HCT116 (cell line): Measurements from ENCODE around the gene MAP3K20. TPM values are rescaled to one million over a fixed set of nuclear protein-coding genes. Genes with fewer than 3 reads are reported as not detected.

Experiments used
- ATAC-seq: fragments of 200-7000 bp; cut with Tn5 transposase; 2 replicates; pipeline ENCODE4 v1.9.1; 2020; ENCODE audit warnings: mild to moderate bottlenecking, moderate library complexity
- BruUV-seq: library from RNA; stranded (reverse); fragments of 400-500 nt; replicated peaks from 2 replicates; lab custom pipeline; 2021; lab: Mats Ljungman, UMichigan
- CTCF ChIA-PET: fragments of 300-600 bp; sonication (Branson Sonifier 250); formaldehyde crosslinking; loops from one replicate; lab custom pipeline; 2021; ENCODE audit warnings: antibody characterized with exemption; lab: Charles Lee
- POLR2A ChIA-PET: fragments of 300-600, 350-600 bp; sonication (Branson Sonifier 250); formaldehyde crosslinking; loops from one replicate; lab custom pipeline; 2021; ENCODE audit warnings: antibody characterized with exemption; lab: Charles Lee
- RAD21 ChIA-PET, 2 experiments: fragments of 300-600 bp; sonication (Branson Sonifier 250); formaldehyde crosslinking; loops; one replicate each; lab custom pipeline; 2023; ENCODE audit warnings: low total read pairs in 2 of 2; ENCODE audit not compliant: uncharacterized antibody in 2 of 2, unreplicated experiment in 2 of 2, low non-redundant PET in 1 of 2; lab: Charles Lee
- DNase-seq: peaks from one replicate; pipeline ENCODE4 v3.0.0-alpha.2; 2010; ENCODE audit warnings: low read depth, low spot score
- H2AFZ ChIP-seq: fragments of 200-600 bp; shearing (Covaris generic), sonication (generic); 2 replicates; pipeline ENCODE4 v1.6.1; 2017; ENCODE audit warnings: low read depth, mixed run types, mixed read lengths, antibody characterized with exemption, low read length; ENCODE audit not compliant: poor library complexity, severe bottlenecking
- H3K27ac ChIP-seq: 2 replicates; pipeline ENCODE4 v1.5.1; 2012; ENCODE audit warnings: low read depth, low read length
- H3K27me3 ChIP-seq: fragments of 200-600 bp; sonication (generic); 2 replicates; pipeline ENCODE4 v1.6.1; 2016; ENCODE audit warnings: mixed run types, low read length, mixed read lengths; ENCODE audit not compliant: insufficient read depth
- H3K36me3 ChIP-seq, 2 experiments: fragments of 200-500 bp in 1 of 2; fragments of 200-600 bp in 1 of 2; sonication (Bioruptor generic) in 1 of 2; sonication (generic) in 1 of 2; 2 replicates each; pipeline versions ENCODE4 v1.5.1 to v1.6.1; 2014 to 2016; ENCODE audit warnings: low read length in 2 of 2, inconsistent platforms in 1 of 2, mixed read lengths in 1 of 2, mixed run types in 1 of 2; ENCODE audit not compliant: insufficient read depth in 2 of 2, control insufficient read depth in 1 of 2
- H3K4me1 ChIP-seq, 2 experiments: fragments of 200-600 bp in 1 of 2; sonication (generic) in 1 of 2; 2 replicates each; pipeline versions ENCODE4 v1.5.1 to v1.6.1; 2012 to 2017; ENCODE audit warnings: low read length in 2 of 2, inconsistent platforms in 1 of 2, mild to moderate bottlenecking in 1 of 2, mixed read lengths in 1 of 2, mixed run types in 1 of 2, moderate library complexity in 1 of 2; ENCODE audit not compliant: insufficient read depth in 2 of 2, control insufficient read depth in 1 of 2
- H3K4me2 ChIP-seq: fragments of 200-600 bp; sonication (generic); 2 replicates; pipeline ENCODE4 v1.6.1; 2017; ENCODE audit warnings: mixed run types, low read length, mixed read lengths
- H3K4me3 ChIP-seq, 2 experiments: fragments of 200-600 bp in 1 of 2; sonication (generic) in 1 of 2; replicated peaks in 1 of 2; 2 replicates each; pipeline ENCODE4 v1.5.1; 2011 to 2016; ENCODE audit warnings: low read length in 2 of 2, control low read depth in 1 of 2, low read depth in 1 of 2, mild to moderate bottlenecking in 1 of 2, mixed read lengths in 1 of 2, mixed run types in 1 of 2
- H3K79me2 ChIP-seq: fragments of 200-600 bp; sonication (generic); 2 replicates; pipeline ENCODE4 v1.6.1; 2017; ENCODE audit warnings: mild to moderate bottlenecking, mixed run types, low read length, moderate library complexity, mixed read lengths; ENCODE audit not compliant: insufficient read depth
- H3K9ac ChIP-seq: fragments of 200-600 bp; sonication (generic); 2 replicates; pipeline ENCODE4 v1.6.1; 2016; ENCODE audit warnings: low read length, mixed read lengths
- H3K9me2 ChIP-seq: fragments of 200-600 bp; sonication (generic), shearing (Covaris generic); 2 replicates; pipeline ENCODE4 v1.6.1; 2017; ENCODE audit warnings: mixed run types, mild to moderate bottlenecking, moderate library complexity; ENCODE audit not compliant: insufficient read depth
- H3K9me3 ChIP-seq, 2 experiments: fragments of 200-500 bp in 1 of 2; fragments of 200-600 bp in 1 of 2; sonication (Bioruptor generic) in 1 of 2; sonication (generic) in 1 of 2; 2 replicates each; pipeline ENCODE4 v1.6.1; 2014 to 2017; ENCODE audit warnings: low read length in 2 of 2, mixed read lengths in 2 of 2, inconsistent platforms in 1 of 2, low read depth in 1 of 2, mild to moderate bottlenecking in 1 of 2, mixed run types in 1 of 2, moderate library complexity in 1 of 2; ENCODE audit not compliant: control insufficient read depth in 1 of 2, insufficient read depth in 1 of 2
- H4K20me1 ChIP-seq: fragments of 200-600 bp; sonication (generic), shearing (Covaris generic); 2 replicates; pipeline ENCODE4 v1.6.1; 2017; ENCODE audit warnings: mixed run types, mild to moderate bottlenecking, moderate library complexity; ENCODE audit not compliant: insufficient read depth
- ATF3 ChIP-seq: IDR thresholded peaks from 2 replicates; pipeline ENCODE4 v1.6.1; 2012
- CEBPB ChIP-seq: IDR thresholded peaks from 2 replicates; pipeline ENCODE4 v1.6.1; 2012; ENCODE audit warnings: low read depth
- CTCF ChIP-seq, 3 experiments: fragments of 200-600 bp in 1 of 3; sonication (generic) in 1 of 3; IDR thresholded peaks in 2 of 3; conservative IDR thresholded peaks in 1 of 3; 2 replicates each; pipeline ENCODE4 v1.5.1; 2012 to 2017; ENCODE audit warnings: low read depth in 2 of 3, low read length in 2 of 3, antibody characterized with exemption in 1 of 3, borderline replicate concordance in 1 of 3, control low read depth in 1 of 3, mild to moderate bottlenecking in 1 of 3, mixed read lengths in 1 of 3, mixed run types in 1 of 3, moderate library complexity in 1 of 3; ENCODE audit not compliant: insufficient read depth in 1 of 3
- EGR1 ChIP-seq: IDR thresholded peaks from 2 replicates; pipeline ENCODE4 v1.6.1; 2012; ENCODE audit warnings: low read depth
- ELF1 ChIP-seq: IDR thresholded peaks from 2 replicates; pipeline ENCODE4 v1.6.1; 2012; ENCODE audit warnings: low read depth, borderline replicate concordance
- EZH2phosphoT487 ChIP-seq: fragments of 200-600 bp; IDR thresholded peaks from 2 replicates; pipeline ENCODE4 v1.6.1; 2018; ENCODE audit warnings: antibody characterized with exemption, borderline replicate concordance
- FOSL1 ChIP-seq: IDR thresholded peaks from 2 replicates; pipeline ENCODE4 v1.6.1; 2012; ENCODE audit warnings: low read depth
- JUND ChIP-seq: IDR thresholded peaks from 2 replicates; pipeline ENCODE4 v1.6.1; 2012
- RAD21 ChIP-seq: IDR thresholded peaks from 2 replicates; pipeline ENCODE4 v1.6.1; 2012; ENCODE audit warnings: low read depth, mild to moderate bottlenecking
- SIN3A ChIP-seq: IDR thresholded peaks from 2 replicates; pipeline ENCODE4 v1.6.1; 2012; ENCODE audit warnings: low read depth
- SRF ChIP-seq: IDR thresholded peaks from 2 replicates; pipeline ENCODE4 v1.6.1; 2012; ENCODE audit warnings: low read depth
- TCF7L2 ChIP-seq: IDR thresholded peaks from 2 replicates; pipeline ENCODE4 v1.7.0; 2011; ENCODE audit warnings: borderline replicate concordance, inconsistent platforms; ENCODE audit not compliant: insufficient read depth, insufficient read length; ENCODE audit errors: extremely low read depth
- YY1 ChIP-seq: IDR thresholded peaks from 2 replicates; pipeline ENCODE4 v1.6.1; 2011; ENCODE audit warnings: low read length, low read depth, moderate library complexity, mild to moderate bottlenecking; ENCODE audit not compliant: insufficient replicate concordance; ENCODE audit errors: extremely low read depth
- ZBTB33 ChIP-seq: IDR thresholded peaks from 2 replicates; pipeline ENCODE4 v1.6.1; 2011; ENCODE audit warnings: mild to moderate bottlenecking, low read length, moderate library complexity; ENCODE audit not compliant: insufficient replicate concordance; ENCODE audit errors: extremely low read depth
- ZFX ChIP-seq: fragments of 450-650 bp; IDR thresholded peaks from 2 replicates; pipeline ENCODE4 v1.6.1; 2017
- ZNF274 ChIP-seq: fragments of 200-500 bp; sonication (Bioruptor generic); IDR thresholded peaks from 2 replicates; pipeline ENCODE4 v1.6.1; 2014; ENCODE audit warnings: mild to moderate bottlenecking, low read depth, low read length, inconsistent platforms
- intact Hi-C: fragments of 100-400 bp; cut with micrococcal nuclease; formaldehyde crosslinking; loops from 2 replicates; pipeline ENCODE4 v1.10.0; 2022
- total RNA-seq: library from RNA; stranded (reverse); gene quantifications from one replicate; pipeline ENCODE4 v1.2.1, GENCODE V29; 2021; ENCODE audit not compliant: unreplicated experiment

Gene MAP3K20
- total RNA-seq, 1 experiment from 2014 or later, result 40.0 TPM

GRCh38 chr2:173221937-173222594, 146.4 kb downstream of the MAP3K20 start (continued):
- TF ChIP-seq EZH2phosphoT487 (no peak), ATF3 (no peak), CEBPB (no peak), ZNF274 (no peak), JUND (no peak), ZBTB33 (no peak), RAD21 (no peak)
- TF ChIP-seq, all 23 proteins: peak for 0

DNA sequence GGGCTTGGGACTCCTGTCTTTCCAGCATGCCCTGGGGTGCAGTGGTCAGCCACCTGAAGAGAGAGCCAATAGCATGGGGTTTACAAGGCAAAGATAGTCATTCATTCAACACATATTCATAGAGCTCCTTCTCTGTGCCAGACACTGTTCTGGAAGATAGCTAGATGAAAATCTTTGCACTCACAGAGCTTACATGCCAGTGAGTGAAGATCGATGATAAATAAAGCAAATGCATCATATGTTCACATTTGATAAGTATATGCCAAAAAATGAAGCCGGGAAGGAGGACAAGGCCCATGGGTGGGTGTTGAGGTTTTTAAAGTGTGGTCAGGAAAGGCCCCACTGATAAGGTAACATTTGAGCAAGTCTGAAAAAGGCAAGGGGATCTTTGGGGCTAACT, 148.2 kb downstream of the MAP3K20 start:
- RAD21 ChIA-PET, result no interaction called here
- Histone ChIP-seq H3K4me3 (no peak overlapping the region), H3K9me3 (no peaks in the 10 kb centered on the region), H3K4me1 (no peaks in the 10 kb centered on the region), H2AFZ (no peak overlapping the region), H3K79me2 (no peaks in the 10 kb centered on the region), H4K20me1 (no peaks in the 10 kb centered on the region), H3K27me3 (no peaks in the 10 kb centered on the region), H3K9me2 (no peaks in the 10 kb centered on the region), H3K36me3 (no peaks in the 10 kb centered on the region), H3K27ac (no peak overlapping the region), H3K9ac (no peak overlapping the region), H3K4me2 (no peak overlapping the region)
- POLR2A ChIA-PET, result no interaction called here
- CTCF ChIA-PET, result interaction anchor here (1.6 kb wide), 1 partner anchor 197 kb away, joined by 4 read pairs; no protein-coding TSS in a partner anchor
- intact Hi-C loops, result no loop called here
- no peak for ATAC-seq
- no peak for DNase-seq
- TF ChIP-seq SRF (no peak), ZFX (no peak), YY1 (no peak), EGR1 (no peak), TCF7L2 (no peak), ZNF274 (no peak), EZH2phosphoT487 (no peak), CTCF (IDR thresholded peaks at IDR 0.05 in 2 of 3, conservative IDR thresholded peaks at IDR 0.05 in 1 of 3; ENCODE audit: borderline replicate concordance in 1 of 3, insufficient read depth in 1 of 3, low read depth in 2 of 3, low read length in 2 of 3) (no peak), FOSL1 (no peak), RAD21 (no peak), ELF1 (no peak), JUND (no peak), SIN3A (no peak), CEBPB (no peak)
- BruUV-seq, result no TSS peak
